GM18508 (cell line): ENCODE results near the gene C7orf57.

Experiments used
- ATAC-seq: cut with Tn5 transposase; IDR thresholded peaks from one replicate; pipeline ENCODE4 v1.9.1; 2021; ENCODE audit warnings: moderate number of reproducible peaks; ENCODE audit not compliant: insufficient read depth, unreplicated experiment

The C7orf57 gene

GRCh38 chr7:48105045-48105444 is 69.7 kb downstream of the C7orf57 start:
- ATAC-seq: no peak

GRCh38 chr7:48106906-48107659 is 71.7 kb downstream of the C7orf57 start:
- no peak for ATAC-seq

- ATAC-seq: no peak
These were observed 72.7 kb downstream of the C7orf57 start for GRCh38 chr7:48107926-48108472.

DNA sequence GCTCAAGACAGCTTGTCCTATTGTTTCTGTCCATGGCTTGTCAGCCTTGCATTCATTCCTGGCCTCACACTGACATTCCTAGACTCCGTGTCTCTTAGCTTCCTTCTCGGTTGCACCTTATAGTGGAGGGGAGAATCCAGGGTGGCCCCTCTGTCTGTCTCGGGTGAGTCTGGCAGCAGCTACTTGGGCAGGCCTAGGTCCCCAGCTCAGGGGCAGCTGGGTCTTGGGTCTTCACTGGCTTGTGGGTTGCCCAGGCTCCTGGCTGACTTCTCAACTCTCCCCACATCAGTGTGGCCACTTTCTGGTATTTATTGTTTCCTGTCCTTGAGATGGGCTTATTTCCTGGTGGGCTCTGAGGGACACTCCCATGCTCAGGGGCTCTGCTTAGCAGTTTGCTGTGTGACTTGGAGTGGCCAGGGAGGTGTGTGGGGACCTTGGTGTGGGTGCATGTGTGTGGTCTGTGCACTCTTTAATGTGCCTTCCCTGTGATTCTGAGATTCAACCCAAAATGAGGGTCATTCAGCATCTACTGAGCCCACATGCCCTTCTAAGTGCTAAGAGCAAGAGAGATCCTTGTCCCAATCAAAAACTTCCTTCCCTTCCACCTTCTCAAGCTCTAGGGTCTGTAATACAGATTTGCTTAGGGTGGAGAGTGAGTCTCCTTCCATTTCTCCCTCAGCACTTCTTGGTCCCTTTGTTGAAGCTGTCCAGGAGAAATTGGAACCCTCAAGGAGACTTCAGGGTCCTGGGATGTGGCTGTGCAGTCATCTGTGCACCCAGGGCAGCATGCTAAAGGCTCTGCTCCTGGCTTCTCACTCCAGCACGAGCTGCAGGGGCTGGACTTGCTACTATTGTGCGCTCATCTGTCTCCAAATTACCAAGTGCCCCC is 73.9 kb downstream of the C7orf57 start:
- ATAC-seq: no peak

GRCh38 chr7:48109848-48110663 is 74.7 kb downstream of the C7orf57 start:
- ATAC-seq: peak; percentile 89

DNA sequence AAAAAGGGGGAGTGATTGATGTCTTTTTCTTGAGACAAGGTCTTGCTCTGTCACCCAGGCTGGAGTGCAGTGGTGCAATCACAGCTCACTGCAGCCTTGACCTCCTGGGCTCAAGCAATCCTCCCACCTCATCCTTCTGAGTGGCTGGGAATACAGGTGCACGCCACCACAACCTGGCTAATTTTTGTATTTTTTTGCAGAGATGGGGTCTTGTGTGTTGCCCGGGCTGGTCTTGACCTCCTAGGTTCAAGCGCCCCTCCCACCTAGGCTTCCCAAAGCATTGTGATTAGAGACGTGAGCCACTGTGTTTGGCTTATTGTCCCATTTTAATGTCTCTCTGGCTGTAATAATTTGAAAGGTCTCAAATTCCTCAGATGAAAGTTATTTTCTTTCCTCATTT is 75.5 kb downstream of the C7orf57 start:
- no peak for ATAC-seq
